MM.1S (cell line): ENCODE data around the gene UST.

Experiments used
- DNase-seq: peaks from one replicate; pipeline ENCODE4 v3.0.0-alpha.2; 2015
- H2AFZ ChIP-seq: fragments of 300-600 bp; sonication (generic); 2 replicates; pipeline ENCODE4 v1.6.0; 2016; ENCODE audit warnings: antibody characterized with exemption, low read length
- H3F3A ChIP-seq: fragments of 300-600 bp; sonication (generic); 2 replicates; pipeline ENCODE4 v1.6.1; 2016; ENCODE audit warnings: mild to moderate bottlenecking, antibody characterized with exemption, low read length, moderate library complexity, mixed read lengths; ENCODE audit not compliant: insufficient read depth
- H3K27ac ChIP-seq: fragments of 300-600 bp; sonication (generic); 2 replicates; pipeline ENCODE4 v1.5.1; 2016; ENCODE audit warnings: mild to moderate bottlenecking, low read length
- H3K27me3 ChIP-seq: fragments of 300-600 bp; sonication (generic); replicated peaks from 2 replicates; pipeline ENCODE4 v1.6.0; 2016; ENCODE audit warnings: low read length; ENCODE audit not compliant: insufficient read depth
- H3K36me3 ChIP-seq: fragments of 300-600 bp; sonication (generic); replicated peaks from 2 replicates; pipeline ENCODE4 v1.6.1; 2016; ENCODE audit warnings: mild to moderate bottlenecking, low read length, mixed read lengths; ENCODE audit not compliant: insufficient read depth
- H3K4me1 ChIP-seq: fragments of 300-600 bp; sonication (generic); 2 replicates; pipeline ENCODE4 v1.6.1; 2016; ENCODE audit warnings: low read length, mixed read lengths
- H3K4me2 ChIP-seq: fragments of 300-600 bp; sonication (generic); 2 replicates; pipeline ENCODE4 v1.6.0; 2016; ENCODE audit warnings: low read depth, low read length
- H3K4me3 ChIP-seq: fragments of 300-600 bp; sonication (generic); 2 replicates; pipeline ENCODE4 v1.5.1; 2016; ENCODE audit warnings: low read length, mixed read lengths
- H3K79me2 ChIP-seq: fragments of 300-600 bp; sonication (generic); 2 replicates; pipeline ENCODE4 v1.6.1; 2016; ENCODE audit warnings: mixed run types, low read length, mixed read lengths
- H3K9ac ChIP-seq: fragments of 300-600 bp; sonication (generic); 2 replicates; pipeline ENCODE4 v1.6.1; 2016; ENCODE audit warnings: low read length, mixed read lengths
- H3K9me2 ChIP-seq: fragments of 300-600 bp; sonication (generic); replicated peaks from 2 replicates; pipeline ENCODE4 v1.6.1; 2016; ENCODE audit warnings: mild to moderate bottlenecking, low read length, mixed read lengths; ENCODE audit not compliant: insufficient read depth
- H3K9me3 ChIP-seq: fragments of 300-600 bp; sonication (generic); replicated peaks from 2 replicates; pipeline ENCODE4 v1.6.1; 2016; ENCODE audit warnings: mild to moderate bottlenecking, low read length, mixed read lengths; ENCODE audit not compliant: insufficient read depth
- H4K20me1 ChIP-seq: fragments of 300-600 bp; sonication (generic); 2 replicates; pipeline ENCODE4 v1.6.1; 2016; ENCODE audit warnings: mild to moderate bottlenecking, low read length, moderate library complexity, mixed read lengths; ENCODE audit not compliant: insufficient read depth
- EZH2 ChIP-seq: fragments of 300-600 bp; sonication (generic); optimal IDR thresholded peaks from 2 replicates; pipeline ENCODE3; 2017; ENCODE audit warnings: low read depth, mild to moderate bottlenecking, antibody characterized with exemption, low read length, mixed read lengths
- EZH2phosphoT487 ChIP-seq: fragments of 300-600 bp; sonication (generic); IDR thresholded peaks from 2 replicates; pipeline ENCODE4 v1.6.1; 2018; ENCODE audit warnings: antibody characterized with exemption, low read length
- TF ChIP-seq, protein P1 (sequence below): fragments of 300-600 bp; sonication (generic); IDR thresholded peaks from 2 replicates; pipeline ENCODE4 v1.5.1; 2016; ENCODE audit warnings: antibody characterized with exemption, low read length, mixed read lengths

Gene UST

DNA sequence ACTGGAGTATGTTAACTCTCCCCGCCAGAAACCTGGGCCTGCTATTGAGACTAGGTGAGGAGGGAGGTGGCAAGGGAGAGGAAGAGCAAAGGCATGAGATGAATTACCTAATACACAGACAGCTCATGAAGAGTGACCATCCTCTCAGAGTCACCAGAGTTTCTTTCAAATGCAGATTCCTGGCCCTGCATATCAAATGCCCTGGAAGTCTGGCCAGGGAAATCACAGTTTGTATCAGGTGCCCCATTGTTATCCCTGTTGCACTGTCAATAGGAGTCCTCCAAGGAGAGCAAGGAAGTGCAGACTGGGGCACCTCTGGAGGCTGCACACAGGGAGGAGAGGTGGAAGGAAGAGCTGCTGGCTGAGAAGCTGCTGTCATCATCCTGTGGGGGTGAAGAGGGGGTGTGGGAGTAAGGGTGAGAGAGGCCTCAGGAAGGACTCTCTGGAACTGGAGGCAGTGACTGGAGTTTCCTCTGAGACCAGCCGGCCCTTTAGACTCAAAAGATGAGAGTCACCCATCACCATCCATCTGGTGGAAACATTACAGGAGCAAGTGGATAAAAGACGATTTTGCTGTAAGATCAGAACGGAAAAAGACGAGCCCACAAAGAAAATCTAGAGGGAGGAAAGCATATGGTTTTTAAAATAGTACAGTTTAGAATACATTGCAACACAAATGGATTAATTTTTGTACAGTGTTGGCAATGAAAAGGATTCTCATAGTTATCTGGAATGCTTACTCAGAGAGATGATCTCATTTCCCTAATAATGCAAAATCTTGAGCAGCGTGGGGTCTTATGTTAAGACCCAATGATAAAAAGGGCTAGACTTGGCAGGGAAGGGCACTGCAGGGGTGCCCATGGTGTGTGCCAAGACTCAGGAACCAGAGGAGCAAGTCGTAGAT, 268.1 kb downstream of the UST start:
- H3K79me2 ChIP-seq, result no peaks in the 10 kb centered on the region
- no peaks in the 10 kb centered on the region for H3K27me3 ChIP-seq
- H3K9me3 ChIP-seq, result no peaks in the 10 kb centered on the region
- no peaks in the 10 kb centered on the region for H3K4me1 ChIP-seq
- no peak overlapping the region for H3K4me2 ChIP-seq
- TF ChIP-seq EZH2phosphoT487 (no peak), EZH2 (no peak)
- TF ChIP-seq, protein P1, sequence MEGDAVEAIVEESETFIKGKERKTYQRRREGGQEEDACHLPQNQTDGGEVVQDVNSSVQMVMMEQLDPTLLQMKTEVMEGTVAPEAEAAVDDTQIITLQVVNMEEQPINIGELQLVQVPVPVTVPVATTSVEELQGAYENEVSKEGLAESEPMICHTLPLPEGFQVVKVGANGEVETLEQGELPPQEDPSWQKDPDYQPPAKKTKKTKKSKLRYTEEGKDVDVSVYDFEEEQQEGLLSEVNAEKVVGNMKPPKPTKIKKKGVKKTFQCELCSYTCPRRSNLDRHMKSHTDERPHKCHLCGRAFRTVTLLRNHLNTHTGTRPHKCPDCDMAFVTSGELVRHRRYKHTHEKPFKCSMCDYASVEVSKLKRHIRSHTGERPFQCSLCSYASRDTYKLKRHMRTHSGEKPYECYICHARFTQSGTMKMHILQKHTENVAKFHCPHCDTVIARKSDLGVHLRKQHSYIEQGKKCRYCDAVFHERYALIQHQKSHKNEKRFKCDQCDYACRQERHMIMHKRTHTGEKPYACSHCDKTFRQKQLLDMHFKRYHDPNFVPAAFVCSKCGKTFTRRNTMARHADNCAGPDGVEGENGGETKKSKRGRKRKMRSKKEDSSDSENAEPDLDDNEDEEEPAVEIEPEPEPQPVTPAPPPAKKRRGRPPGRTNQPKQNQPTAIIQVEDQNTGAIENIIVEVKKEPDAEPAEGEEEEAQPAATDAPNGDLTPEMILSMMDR, result no peak
- H4K20me1 ChIP-seq, result no peaks in the 10 kb centered on the region
- no peaks in the 10 kb centered on the region for H3F3A ChIP-seq
- no peak overlapping the region for H3K27ac ChIP-seq
- no peak overlapping the region for H2AFZ ChIP-seq
- H3K36me3 ChIP-seq, result no peaks in the 10 kb centered on the region
- H3K9me2 ChIP-seq, result no peaks in the 10 kb centered on the region
- H3K9ac ChIP-seq, result no peak overlapping the region
- no peak for DNase-seq
- H3K4me3 ChIP-seq, result no peak overlapping the region

DNA sequence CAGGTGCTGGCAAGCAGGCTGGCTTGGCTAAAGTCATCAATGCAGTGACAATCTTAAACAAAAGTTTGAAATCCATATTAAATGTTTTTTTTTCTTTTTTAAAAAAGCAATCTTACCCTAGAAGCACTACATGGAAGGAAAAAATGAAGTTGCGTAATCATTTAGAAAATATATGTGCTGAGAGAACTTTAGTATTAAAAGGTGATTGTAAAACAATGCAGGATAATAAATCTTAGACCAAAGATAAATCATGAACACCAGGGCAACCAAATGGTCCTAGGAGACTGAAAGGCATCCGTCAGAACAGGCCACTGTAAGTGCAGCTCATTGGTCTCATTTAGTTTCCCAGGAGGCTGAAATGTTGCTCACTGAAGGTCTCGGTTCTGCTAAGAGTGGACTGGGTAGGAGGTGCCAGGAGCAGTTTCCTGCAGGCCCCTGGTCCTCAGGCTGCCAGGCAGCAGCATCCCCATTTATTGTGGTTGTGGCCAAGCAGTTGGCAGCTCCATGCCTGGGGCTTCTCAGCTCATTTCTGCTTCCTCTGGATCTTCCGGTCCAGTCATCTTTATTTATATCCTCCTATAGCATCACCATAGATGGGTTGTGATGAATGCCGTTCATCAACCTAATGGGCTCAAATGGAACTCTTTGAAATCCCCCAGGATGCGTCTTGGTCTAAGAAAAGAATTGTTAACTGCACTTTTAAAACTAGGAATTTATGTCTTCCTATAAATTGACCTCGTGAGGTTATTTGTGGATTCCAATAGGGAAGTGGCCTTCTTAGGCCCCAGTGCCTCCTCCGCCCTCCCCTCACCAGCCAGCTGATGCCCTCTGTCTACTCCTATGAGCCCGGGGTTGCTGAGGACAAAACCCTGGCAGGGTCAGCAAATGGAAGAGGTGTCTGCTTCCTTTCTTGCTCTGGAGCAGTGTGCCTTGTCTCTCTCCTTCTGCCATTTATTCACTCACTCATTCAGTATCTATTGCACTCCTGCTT, 269.0 kb downstream of the UST start:
- Histone ChIP-seq H3K4me3 (no peak overlapping the region), H4K20me1 (no peaks in the 10 kb centered on the region), H3F3A (no peaks in the 10 kb centered on the region), H3K36me3 (no peaks in the 10 kb centered on the region), H3K9me3 (no peaks in the 10 kb centered on the region), H3K9ac (no peak overlapping the region), H3K4me2 (no peak overlapping the region), H3K4me1 (no peaks in the 10 kb centered on the region), H3K27ac (no peak overlapping the region), H3K79me2 (no peaks in the 10 kb centered on the region), H3K27me3 (no peaks in the 10 kb centered on the region), H3K9me2 (no peaks in the 10 kb centered on the region), H2AFZ (no peak overlapping the region)
- TF ChIP-seq, protein P1, result no peak
- no peak for DNase-seq

DNA sequence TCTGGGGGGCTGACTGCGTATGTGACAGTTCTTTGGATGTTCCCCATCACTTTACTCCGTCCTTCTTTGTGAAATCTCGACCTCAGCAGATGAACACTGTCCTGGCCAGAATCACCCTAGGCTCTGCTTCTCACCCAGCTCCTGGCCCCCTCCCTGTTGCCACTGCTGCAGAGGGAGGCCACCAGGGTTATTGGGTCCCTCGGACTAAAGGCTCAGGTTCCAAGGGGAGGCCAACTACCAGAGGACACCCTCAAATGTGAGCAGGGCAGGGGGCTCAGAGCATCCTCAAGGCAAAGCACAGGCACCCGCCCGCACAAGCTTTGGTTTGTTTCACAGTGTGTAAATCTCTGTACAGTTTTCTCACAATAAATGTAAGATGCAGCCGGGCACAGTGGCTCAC, 269.9 kb downstream of the UST start:
- Histone ChIP-seq H3K79me2 (no peaks in the 10 kb centered on the region), H3K27ac (no peak overlapping the region)

More for the DNA sequence above, 269.9 kb downstream of the UST start:
- Histone ChIP-seq H3K9me3 (no peaks in the 10 kb centered on the region), H3K9me2 (no peaks in the 10 kb centered on the region), H3K36me3 (no peaks in the 10 kb centered on the region), H3K4me2 (no peak overlapping the region), H3K27me3 (no peaks in the 10 kb centered on the region), H3F3A (no peaks in the 10 kb centered on the region), H4K20me1 (no peaks in the 10 kb centered on the region), H3K9ac (no peak overlapping the region), H3K4me1 (no peaks in the 10 kb centered on the region), H3K4me3 (no peak overlapping the region), H2AFZ (no peak overlapping the region)
- TF ChIP-seq, protein P1, result no peak
- TF ChIP-seq EZH2phosphoT487 (no peak), EZH2 (no peak)
- no peak for DNase-seq
